Smooth muscle cell (in vitro differentiated cells): Measurements from ENCODE around the gene TFEB. TPM values are rescaled to one million over a fixed set of nuclear protein-coding genes. Genes with fewer than 3 reads are reported as not detected.

Source experiments
- DNase-seq: peaks from one replicate; lab custom pipeline; 2025; ENCODE audit not compliant: unreplicated experiment; lab: John Stamatoyannopoulos, UW
- H2AFZ ChIP-seq: fragments of 200-600 bp; sonication (generic); 2 replicates; pipeline ENCODE4 v1.6.0; 2016; ENCODE audit warnings: antibody characterized with exemption, low read depth, mild to moderate bottlenecking
- H3F3A ChIP-seq: fragments of 200-600 bp; sonication (generic); 2 replicates; pipeline ENCODE4 v1.6.0; 2017; ENCODE audit warnings: antibody characterized with exemption, low read depth
- H3K27ac ChIP-seq: fragments of 200-600 bp; sonication (generic); 2 replicates; pipeline ENCODE4 v1.5.1; 2016; ENCODE audit warnings: low read depth, mild to moderate bottlenecking
- H3K27me3 ChIP-seq: fragments of 200-600 bp; sonication (generic); 2 replicates; pipeline ENCODE4 v1.6.1; 2016; ENCODE audit warnings: low read depth, mild to moderate bottlenecking
- H3K36me3 ChIP-seq: fragments of 200-600 bp; sonication (generic); 2 replicates; pipeline ENCODE4 v1.5.1; 2016; ENCODE audit warnings: low read depth
- H3K4me1 ChIP-seq: fragments of 200-600 bp; sonication (generic); 2 replicates; pipeline ENCODE4 v1.5.1; 2016; ENCODE audit warnings: low read depth
- H3K4me2 ChIP-seq: fragments of 200-600 bp; sonication (generic); 2 replicates; pipeline ENCODE4 v1.6.0; 2016; ENCODE audit warnings: mild to moderate bottlenecking
- H3K4me3 ChIP-seq: fragments of 200-600 bp; sonication (generic); 2 replicates; pipeline ENCODE4 v1.5.1; 2016; ENCODE audit warnings: mild to moderate bottlenecking
- H3K79me2 ChIP-seq: fragments of 200-600 bp; sonication (generic); 2 replicates; pipeline ENCODE4 v1.6.0; 2016; ENCODE audit warnings: low read depth, mild to moderate bottlenecking
- H3K9ac ChIP-seq: fragments of 200-600 bp; sonication (generic); 2 replicates; pipeline ENCODE4 v1.6.0; 2016; ENCODE audit warnings: low read depth
- H3K9me3 ChIP-seq: fragments of 200-600 bp; sonication (generic); replicated peaks from 2 replicates; pipeline ENCODE4 v1.5.1; 2016; ENCODE audit warnings: low read depth
- H4K20me1 ChIP-seq: fragments of 200-600 bp; sonication (generic); 2 replicates; pipeline ENCODE4 v1.6.0; 2016; ENCODE audit warnings: low read depth
- CTCF ChIP-seq: fragments of 200-600 bp; sonication (generic); IDR thresholded peaks from 2 replicates; pipeline ENCODE4 v1.5.1; 2017; ENCODE audit warnings: borderline replicate concordance, mild to moderate bottlenecking, antibody characterized with exemption; ENCODE audit not compliant: insufficient read depth, poor library complexity, severe bottlenecking
- WGBS: methylation state at CpG from one replicate; pipeline ENCODE4 v1.1.7; 2016; ENCODE audit warnings: low lambda C conversion rate; 5-methylcytosine and 5-hydroxymethylcytosine counted together
- polyA plus RNA-seq: library from polyadenylated mRNA; unstranded; fragments of >200 nt; fragmentation: Nextera tagmentation; extraction: Ambion mirVana; gene quantifications from 2 replicates; pipeline ENCODE4 v1.2.1, GENCODE V29; 2016
- total RNA-seq: library from RNA; depleted of rRNA; stranded (reverse); fragments of >200 nt; gene quantifications from 2 replicates; pipeline ENCODE4 v1.2.3, GENCODE V29; 2014

Gene TFEB
- total and polyA plus RNA-seq, 2 experiments from 2014 or later: 15.3 to 15.7 TPM

- Histone ChIP-seq H4K20me1 (peaks cover 83% of the 10 kb centered on the region), H3F3A (peaks cover 40% of the 10 kb centered on the region), H3K36me3 (no peaks in the 10 kb centered on the region), H3K9ac (no peak overlapping the region), H3K4me2 (peak overlapping the region; percentile 63), H3K4me3 (no peak overlapping the region), H3K27ac (peak overlapping the region; percentile 31), H3K79me2 (peaks cover 56% of the 10 kb centered on the region), H3K9me3 (no peaks in the 10 kb centered on the region), H3K27me3 (no peaks in the 10 kb centered on the region), H2AFZ (no peak overlapping the region), H3K4me1 (peaks cover 61% of the 10 kb centered on the region)
- TF ChIP-seq CTCF: no peak
- no peak for DNase-seq
- WGBS: 80% methylated on average over 11 of the region's 11 CpGs
Observed at GRCh38 chr6:41642090-41642959, 93.1 kb downstream of the TFEB start.

- 92% methylated on average over 9 of the region's 9 CpGs for WGBS
- H2AFZ ChIP-seq: no peak overlapping the region
- peaks cover 74% of the 10 kb centered on the region for H4K20me1 ChIP-seq
- H3K9ac ChIP-seq: no peak overlapping the region
- no peak overlapping the region for H3K4me3 ChIP-seq
- peaks cover 60% of the 10 kb centered on the region for H3K79me2 ChIP-seq
- no peaks in the 10 kb centered on the region for H3K9me3 ChIP-seq
- no peaks in the 10 kb centered on the region for H3K36me3 ChIP-seq
- no peak for DNase-seq
- peak overlapping the region; percentile 63 for H3K4me2 ChIP-seq
- no peak overlapping the region for H3K27ac ChIP-seq
- TF ChIP-seq CTCF: no peak
- H3F3A ChIP-seq: peaks cover 39% of the 10 kb centered on the region
- peaks cover 66% of the 10 kb centered on the region for H3K4me1 ChIP-seq
- H3K27me3 ChIP-seq: no peaks in the 10 kb centered on the region
Observed at GRCh38 chr6:41641352-41641925, 94.0 kb downstream of the TFEB start.

GRCh38 chr6:41640426-41640825 is 95.0 kb downstream of the TFEB start:
- Histone ChIP-seq H3K9ac (no peak overlapping the region), H3K27ac (peak overlapping the region; percentile 85), H3K4me2 (peak overlapping the region; percentile 96), H3K4me3 (peak overlapping the region; percentile 79), H3F3A (peaks cover 39% of the 10 kb centered on the region), H3K36me3 (no peaks in the 10 kb centered on the region), H2AFZ (no peak overlapping the region), H3K79me2 (peaks cover 60% of the 10 kb centered on the region), H4K20me1 (peaks cover 64% of the 10 kb centered on the region), H3K4me1 (peaks cover 60% of the 10 kb centered on the region), H3K9me3 (no peaks in the 10 kb centered on the region), H3K27me3 (no peaks in the 10 kb centered on the region)
- no peak for TF ChIP-seq CTCF
- DNase-seq: no peak
- WGBS: 70% methylated on average over 7 of the region's 7 CpGs
